ENCODE results near the gene CBFB.

CBFB gene

DNA sequence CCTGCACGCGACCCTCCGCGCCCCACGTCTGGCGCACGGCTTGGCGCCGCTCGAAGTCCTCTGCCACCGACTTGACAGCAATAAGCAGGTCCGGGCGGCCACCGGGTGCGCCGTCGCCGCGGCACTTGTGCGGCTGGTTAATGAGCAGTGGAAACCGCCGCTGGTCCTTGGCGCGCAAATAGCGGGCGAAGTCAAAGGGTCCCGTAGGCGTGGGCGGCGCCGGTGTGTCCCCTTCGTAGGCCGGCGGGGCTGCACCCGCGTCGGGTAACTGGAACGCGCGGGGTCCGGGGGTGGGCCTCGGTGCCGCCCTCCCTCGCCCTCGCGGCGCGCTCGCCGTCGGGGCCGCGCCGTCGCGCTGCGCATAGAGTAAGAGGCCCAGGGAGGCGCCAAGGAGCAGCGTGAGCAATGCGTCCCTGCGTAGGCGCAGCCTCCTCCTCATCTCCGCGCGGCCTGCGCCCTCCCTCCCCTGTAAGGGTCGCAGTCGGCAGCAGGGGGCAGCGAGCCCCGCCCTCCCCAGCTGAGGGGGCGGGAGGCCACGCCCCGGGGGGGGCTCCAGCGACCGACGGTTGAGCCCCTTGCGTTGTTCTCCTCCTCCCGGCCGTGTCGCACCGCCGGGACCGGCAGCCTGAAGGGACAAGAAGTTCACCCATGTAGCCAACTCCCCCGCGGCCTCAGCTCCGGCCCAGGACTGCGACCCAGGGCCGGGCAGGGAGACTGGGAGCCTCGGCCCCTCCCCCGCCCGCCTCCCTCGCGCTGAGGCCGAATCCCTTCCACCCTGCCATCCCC is 121.3 kb downstream of the CBFB start:
- H3K27ac Mint-ChIP-seq, result no peak overlapping the region
- H3K4me3 Mint-ChIP-seq, result peak overlapping the region; percentile 70
- H3K36me3 Mint-ChIP-seq (ENCODE audit: low read depth), result peaks cover 34% of the 10 kb centered on the region
- peaks cover 19% of the 10 kb centered on the region for H3K4me1 Mint-ChIP-seq (ENCODE audit: low read depth)
- H3K27me3 Mint-ChIP-seq (ENCODE audit: low read depth), result no peaks in the 10 kb centered on the region
- peak; percentile 51 for DNase-seq (ENCODE audit: low spot score)
- no peaks in the 10 kb centered on the region for H3K9me3 Mint-ChIP-seq
